Measurements from ENCODE around the gene KSR2.

Gene KSR2

GRCh38 chr12:117967043-117967442 is 1.7 kb downstream of the KSR2 start:
- Histone ChIP-seq H3K27me3 (ENCODE audit: control insufficient read depth, insufficient read depth, low read length) (peaks cover 37% of the 10 kb centered on the region), H3K4me2 (ENCODE audit: low read length) (no peak overlapping the region), H3K9ac (ENCODE audit: low read depth, low read length) (no peak overlapping the region), H3K36me3 (ENCODE audit: insufficient read depth, low read length) (no peaks in the 10 kb centered on the region), H3K4me3 (ENCODE audit: low read length) (no peak overlapping the region), H3K9me3 (replicated peaks; ENCODE audit: low read length) (no peaks in the 10 kb centered on the region), H3K4me1 (ENCODE audit: control insufficient read depth, insufficient read depth, low read length) (no peaks in the 10 kb centered on the region)

GRCh38 chr12:117966511-117966910 is 2.3 kb downstream of the KSR2 start:
- Histone ChIP-seq H3K4me1 (ENCODE audit: control insufficient read depth, insufficient read depth, low read length) (no peaks in the 10 kb centered on the region), H3K4me3 (ENCODE audit: low read length) (no peak overlapping the region), H3K36me3 (ENCODE audit: insufficient read depth, low read length) (no peaks in the 10 kb centered on the region), H3K9ac (ENCODE audit: low read depth, low read length) (no peak overlapping the region), H3K4me2 (ENCODE audit: low read length) (no peak overlapping the region), H3K9me3 (replicated peaks; ENCODE audit: low read length) (no peaks in the 10 kb centered on the region), H3K27me3 (ENCODE audit: control insufficient read depth, insufficient read depth, low read length) (peaks cover 37% of the 10 kb centered on the region)

- Histone ChIP-seq H3K9ac (ENCODE audit: low read depth, low read length) (no peak overlapping the region), H3K4me1 (ENCODE audit: control insufficient read depth, insufficient read depth, low read length) (no peaks in the 10 kb centered on the region), H3K36me3 (ENCODE audit: insufficient read depth, low read length) (no peaks in the 10 kb centered on the region), H3K4me2 (ENCODE audit: low read length) (no peak overlapping the region), H3K9me3 (replicated peaks; ENCODE audit: low read length) (no peaks in the 10 kb centered on the region), H3K4me3 (ENCODE audit: low read length) (no peak overlapping the region), H3K27me3 (ENCODE audit: control insufficient read depth, insufficient read depth, low read length) (peaks cover 25% of the 10 kb centered on the region)
These were observed 5.0 kb downstream of the KSR2 start for GRCh38 chr12:117963836-117964235.

DNA sequence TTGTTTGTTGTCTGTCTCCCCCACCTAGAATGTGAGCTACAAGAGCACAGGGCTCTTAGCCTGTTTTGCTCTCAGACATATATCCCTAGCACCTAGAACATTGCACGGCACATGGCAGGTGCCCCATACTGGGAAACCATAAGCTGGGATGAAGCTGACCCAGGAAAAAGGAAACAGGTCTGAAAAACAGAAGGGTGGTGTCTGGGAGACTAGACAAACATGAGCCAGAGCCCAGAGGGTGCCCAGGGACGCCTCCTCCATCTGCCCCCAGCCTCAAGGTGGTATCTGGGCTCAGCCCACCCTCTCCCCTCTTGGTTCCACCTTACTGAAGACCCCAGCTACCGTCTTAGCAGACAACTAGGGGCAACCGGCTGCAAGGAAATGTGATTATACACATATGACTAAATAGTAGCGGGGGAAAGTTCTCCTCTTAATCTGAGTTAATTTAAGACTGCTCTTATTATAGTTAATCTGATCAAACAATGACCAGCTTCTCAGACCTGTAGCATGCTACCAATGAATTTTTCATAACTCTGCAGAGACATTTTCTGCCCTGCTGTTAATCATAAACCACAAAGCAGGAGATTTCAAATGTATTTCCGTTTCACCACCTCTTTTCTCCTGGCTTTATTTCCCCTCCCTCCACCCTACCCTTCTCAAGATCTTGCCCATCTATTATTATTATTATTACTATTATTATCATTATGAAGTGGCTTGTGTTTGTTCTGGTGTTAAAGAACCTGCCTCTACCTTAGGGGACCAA is 31.9 kb downstream of the KSR2 start:
- no peaks in the 10 kb centered on the region for H3K27me3 ChIP-seq (ENCODE audit: control insufficient read depth, insufficient read depth, low read length)
- no peaks in the 10 kb centered on the region for H3K9me3 ChIP-seq (replicated peaks; ENCODE audit: low read length)
- no peak overlapping the region for H3K4me3 ChIP-seq (ENCODE audit: low read length)
- H3K4me2 ChIP-seq (ENCODE audit: low read length) = no peak overlapping the region
- no peaks in the 10 kb centered on the region for H3K4me1 ChIP-seq (ENCODE audit: control insufficient read depth, insufficient read depth, low read length)
- H3K36me3 ChIP-seq (ENCODE audit: insufficient read depth, low read length) = no peaks in the 10 kb centered on the region
- H3K9ac ChIP-seq (ENCODE audit: low read depth, low read length) = no peak overlapping the region

DNA sequence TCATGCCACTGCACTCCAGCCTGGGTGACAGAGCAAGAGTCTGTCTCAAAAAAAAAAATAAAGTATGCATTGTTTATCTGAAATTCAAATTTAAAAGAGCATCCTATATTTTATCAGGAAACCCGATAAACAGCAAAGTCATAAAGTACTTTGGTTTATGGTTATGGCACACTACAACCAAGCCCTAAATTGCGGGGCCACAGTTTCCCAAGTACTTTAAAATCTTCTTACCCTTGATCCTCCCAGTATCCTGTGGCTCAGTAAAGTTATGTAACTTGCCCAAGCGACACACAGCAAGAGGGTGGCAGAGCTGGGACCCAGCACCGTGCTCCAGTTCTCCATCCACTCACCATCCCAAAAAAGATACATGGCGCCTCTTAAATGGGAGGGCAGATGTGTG is 35.2 kb downstream of the KSR2 start:
- H3K9me3 ChIP-seq (replicated peaks; ENCODE audit: low read length) = no peaks in the 10 kb centered on the region
- H3K36me3 ChIP-seq (ENCODE audit: insufficient read depth, low read length) = no peaks in the 10 kb centered on the region
- H3K4me1 ChIP-seq (ENCODE audit: control insufficient read depth, insufficient read depth, low read length) = no peaks in the 10 kb centered on the region
- H3K9ac ChIP-seq (ENCODE audit: low read depth, low read length) = no peak overlapping the region
- no peaks in the 10 kb centered on the region for H3K27me3 ChIP-seq (ENCODE audit: control insufficient read depth, insufficient read depth, low read length)
- no peak overlapping the region for H3K4me2 ChIP-seq (ENCODE audit: low read length)
- H3K4me3 ChIP-seq (ENCODE audit: low read length) = no peak overlapping the region

GRCh38 chr12:117926391-117926899 is 42.3 kb downstream of the KSR2 start:
- Histone ChIP-seq H3K4me2 (ENCODE audit: low read length) (no peak overlapping the region), H3K9me3 (replicated peaks; ENCODE audit: low read length) (no peaks in the 10 kb centered on the region), H3K9ac (ENCODE audit: low read depth, low read length) (no peak overlapping the region), H3K4me1 (ENCODE audit: control insufficient read depth, insufficient read depth, low read length) (no peaks in the 10 kb centered on the region), H3K36me3 (ENCODE audit: insufficient read depth, low read length) (no peaks in the 10 kb centered on the region), H3K27me3 (ENCODE audit: control insufficient read depth, insufficient read depth, low read length) (no peaks in the 10 kb centered on the region), H3K4me3 (ENCODE audit: low read length) (no peak overlapping the region)

DNA sequence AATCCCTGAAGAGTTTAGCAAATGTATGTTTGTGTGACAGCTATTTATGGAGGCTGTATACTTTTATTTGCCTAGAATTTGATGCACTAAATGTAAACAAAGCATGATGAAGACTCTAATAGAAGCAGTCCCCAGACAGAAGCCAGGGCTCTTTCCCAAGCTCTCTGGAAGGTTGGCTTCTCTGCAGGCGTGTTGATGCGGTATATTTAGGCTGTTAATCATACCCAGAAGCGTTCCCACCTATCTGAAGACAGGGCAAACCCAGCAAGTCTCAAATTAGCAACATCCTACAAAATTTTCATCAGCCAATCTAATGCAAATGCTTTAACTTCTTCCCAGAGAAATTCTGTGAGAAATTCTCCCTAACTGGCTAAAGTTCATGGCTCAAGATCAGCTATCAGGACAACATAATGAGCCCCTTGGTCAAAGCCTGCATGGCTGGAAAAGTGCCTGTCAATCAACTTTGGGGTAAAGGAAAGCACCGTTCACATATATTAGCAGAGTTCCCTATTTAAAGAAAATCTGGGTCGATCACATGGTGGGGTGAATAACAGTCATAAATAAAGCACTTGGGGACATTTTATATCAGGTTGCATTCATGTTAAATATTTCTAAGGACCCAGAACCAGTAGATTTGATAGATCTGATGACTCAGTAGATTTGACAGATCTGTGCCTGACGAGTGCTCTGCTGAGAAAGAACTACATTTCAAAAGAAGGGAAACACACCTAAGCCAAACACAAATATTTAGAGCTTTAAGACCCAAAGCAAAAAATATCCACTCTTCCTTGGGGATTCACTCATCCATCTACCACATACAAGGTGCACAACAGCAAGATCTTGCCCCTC is 46.6 kb downstream of the KSR2 start:
- Histone ChIP-seq H3K9ac (ENCODE audit: low read depth, low read length) (no peak overlapping the region), H3K4me1 (ENCODE audit: control insufficient read depth, insufficient read depth, low read length) (no peaks in the 10 kb centered on the region), H3K4me3 (ENCODE audit: low read length) (no peak overlapping the region), H3K27me3 (ENCODE audit: control insufficient read depth, insufficient read depth, low read length) (no peaks in the 10 kb centered on the region), H3K4me2 (ENCODE audit: low read length) (no peak overlapping the region), H3K36me3 (ENCODE audit: insufficient read depth, low read length) (no peaks in the 10 kb centered on the region), H3K9me3 (replicated peaks; ENCODE audit: low read length) (no peaks in the 10 kb centered on the region)

GRCh38 chr12:117919479-117919878 is 49.3 kb downstream of the KSR2 start:
- H3K4me2 ChIP-seq (ENCODE audit: low read length) = no peak overlapping the region

DNA sequence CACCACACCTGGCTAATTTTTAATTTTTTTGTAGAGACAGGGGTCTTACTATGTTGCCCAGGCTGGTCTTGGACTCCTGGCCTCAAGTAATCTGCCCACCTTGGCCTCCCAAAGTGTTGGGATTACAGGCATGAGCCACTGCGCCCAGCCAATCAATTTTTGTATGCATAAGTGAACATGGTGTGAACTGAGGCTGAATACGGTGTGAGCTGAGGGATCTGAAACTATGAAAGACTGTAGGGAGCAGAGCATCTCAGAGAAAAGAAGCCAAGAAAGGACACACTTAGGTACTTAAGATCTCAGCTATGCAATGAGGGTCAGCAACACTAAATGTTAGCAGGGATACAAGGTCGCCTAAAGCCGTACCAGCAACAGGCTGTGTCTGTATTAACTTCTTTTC is 54.1 kb downstream of the KSR2 start:
- no peaks in the 10 kb centered on the region for H3K4me1 ChIP-seq (ENCODE audit: control insufficient read depth, insufficient read depth, low read length)
- no peaks in the 10 kb centered on the region for H3K9me3 ChIP-seq (replicated peaks; ENCODE audit: low read length)
- H3K36me3 ChIP-seq (ENCODE audit: insufficient read depth, low read length) = no peaks in the 10 kb centered on the region
- no peak overlapping the region for H3K9ac ChIP-seq (ENCODE audit: low read depth, low read length)
- H3K4me2 ChIP-seq (ENCODE audit: low read length) = no peak overlapping the region
- H3K27me3 ChIP-seq (ENCODE audit: control insufficient read depth, insufficient read depth, low read length) = no peaks in the 10 kb centered on the region
- no peak overlapping the region for H3K4me3 ChIP-seq (ENCODE audit: low read length)

More at GRCh38 chr12:117919479-117919878, 49.3 kb downstream of the KSR2 start:
- no peaks in the 10 kb centered on the region for H3K4me1 ChIP-seq (ENCODE audit: control insufficient read depth, insufficient read depth, low read length)
- no peaks in the 10 kb centered on the region for H3K36me3 ChIP-seq (ENCODE audit: insufficient read depth, low read length)
- no peak overlapping the region for H3K9ac ChIP-seq (ENCODE audit: low read depth, low read length)
- no peaks in the 10 kb centered on the region for H3K27me3 ChIP-seq (ENCODE audit: control insufficient read depth, insufficient read depth, low read length)
- H3K4me3 ChIP-seq (ENCODE audit: low read length) = no peak overlapping the region
- H3K9me3 ChIP-seq (replicated peaks; ENCODE audit: low read length) = no peaks in the 10 kb centered on the region

GRCh38 chr12:117912756-117913155 is 56.0 kb downstream of the KSR2 start:
- H3K9ac ChIP-seq (ENCODE audit: low read depth, low read length) = no peak overlapping the region
- no peak overlapping the region for H3K4me3 ChIP-seq (ENCODE audit: low read length)
- no peaks in the 10 kb centered on the region for H3K4me1 ChIP-seq (ENCODE audit: control insufficient read depth, insufficient read depth, low read length)
- H3K4me2 ChIP-seq (ENCODE audit: low read length) = no peak overlapping the region
- H3K9me3 ChIP-seq (replicated peaks; ENCODE audit: low read length) = no peaks in the 10 kb centered on the region
- no peaks in the 10 kb centered on the region for H3K27me3 ChIP-seq (ENCODE audit: control insufficient read depth, insufficient read depth, low read length)
- H3K36me3 ChIP-seq (ENCODE audit: insufficient read depth, low read length) = no peaks in the 10 kb centered on the region

DNA sequence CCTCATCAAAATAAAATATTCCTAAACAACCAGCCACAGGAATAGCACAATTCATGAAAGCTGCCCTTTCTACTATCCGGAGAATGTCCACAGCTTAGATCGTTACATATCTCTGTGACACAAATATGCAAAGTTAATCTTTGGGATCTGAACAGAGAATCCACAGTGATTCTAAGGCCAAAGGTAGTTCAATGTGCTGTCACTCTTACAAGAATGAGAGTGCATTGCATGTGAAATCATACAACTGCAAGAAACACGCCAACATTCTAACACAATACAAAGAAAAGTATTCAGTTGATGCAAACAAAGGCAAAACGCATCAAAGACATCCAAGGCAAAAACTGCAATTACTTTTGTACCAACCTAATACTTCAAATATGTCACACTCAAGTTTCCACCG is 60.4 kb downstream of the KSR2 start:
- H3K4me1 ChIP-seq (ENCODE audit: control insufficient read depth, insufficient read depth, low read length) = no peaks in the 10 kb centered on the region
- H3K36me3 ChIP-seq (ENCODE audit: insufficient read depth, low read length) = no peaks in the 10 kb centered on the region
- no peak overlapping the region for H3K4me3 ChIP-seq (ENCODE audit: low read length)
- no peaks in the 10 kb centered on the region for H3K27me3 ChIP-seq (ENCODE audit: control insufficient read depth, insufficient read depth, low read length)
- no peak overlapping the region for H3K9ac ChIP-seq (ENCODE audit: low read depth, low read length)
- H3K9me3 ChIP-seq (replicated peaks; ENCODE audit: low read length) = no peaks in the 10 kb centered on the region
- H3K4me2 ChIP-seq (ENCODE audit: low read length) = no peak overlapping the region
